ENCODE measurements around the gene REPS2.

The REPS2 gene

GRCh38 chrX:17005712-17006368 is 59.4 kb downstream of the REPS2 start:
- no peak for DNase-seq (ENCODE audit: low spot score)

- DNase-seq (ENCODE audit: low spot score) = peak; percentile 41
These were observed 60.8 kb downstream of the REPS2 start for GRCh38 chrX:17007134-17007768.

- peak; percentile 71 for DNase-seq (ENCODE audit: low spot score)
These were observed 63.6 kb downstream of the REPS2 start for GRCh38 chrX:17009856-17010625.

GRCh38 chrX:17012465-17012864 is 66.0 kb downstream of the REPS2 start:
- no peak for DNase-seq (ENCODE audit: low spot score)

GRCh38 chrX:17014216-17014615 is 67.8 kb downstream of the REPS2 start:
- DNase-seq (ENCODE audit: low spot score) = no peak

GRCh38 chrX:17017134-17017533 is 70.7 kb downstream of the REPS2 start:
- DNase-seq (ENCODE audit: low spot score) = no peak

GRCh38 chrX:17020356-17020755 is 73.9 kb downstream of the REPS2 start:
- DNase-seq (ENCODE audit: low spot score) = no peak

DNA sequence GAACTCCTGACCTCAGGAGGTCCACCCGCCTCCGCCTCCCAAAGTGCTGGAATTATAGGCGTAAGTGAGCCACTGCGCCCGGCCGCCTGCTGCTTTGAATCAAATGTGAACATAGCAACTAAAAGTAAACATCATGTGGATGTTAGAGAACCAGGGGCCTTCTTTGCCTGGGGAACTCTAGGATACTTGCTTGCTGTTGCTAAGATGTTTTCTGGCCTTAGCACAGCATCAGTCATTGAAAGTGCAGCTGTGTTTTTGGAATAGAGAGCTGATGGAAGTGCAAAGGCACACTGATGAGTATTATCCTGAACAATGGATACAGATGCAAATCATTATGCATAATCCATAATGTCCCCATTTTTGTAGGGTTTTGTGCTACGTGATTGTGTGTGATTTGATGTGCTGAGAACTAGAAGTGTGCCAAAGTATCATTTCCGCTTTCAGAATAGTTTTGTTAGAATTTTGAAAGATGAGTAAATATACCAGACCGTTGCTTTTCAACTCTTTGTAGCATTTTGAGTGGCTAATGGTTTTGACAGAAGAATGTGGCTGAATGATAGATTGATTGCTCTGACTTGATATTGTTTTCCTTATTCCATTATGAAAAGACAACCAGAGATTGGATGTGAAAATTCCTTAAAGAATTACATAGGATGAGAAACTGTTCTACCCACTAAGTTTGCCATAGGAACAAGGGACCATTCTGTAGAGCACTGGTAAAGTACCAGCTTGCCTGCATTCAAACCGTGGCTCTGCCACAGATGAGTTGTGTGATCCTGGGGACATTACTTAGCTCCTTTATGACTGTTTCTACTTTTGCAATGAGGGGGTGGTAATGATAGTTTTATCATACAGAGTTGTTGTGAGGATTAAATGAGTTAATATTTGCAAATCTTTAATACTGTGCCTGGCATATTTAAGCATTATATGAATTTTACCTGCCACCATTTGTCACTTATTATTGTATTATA is 74.7 kb downstream of the REPS2 start:
- DNase-seq (ENCODE audit: low spot score) = no peak

- peak; percentile 27 for DNase-seq (ENCODE audit: low spot score)
These were observed 75.6 kb downstream of the REPS2 start for GRCh38 chrX:17021851-17022604.

GRCh38 chrX:17023661-17024060 is 77.2 kb downstream of the REPS2 start:
- no peak for DNase-seq (ENCODE audit: low spot score)

GRCh38 chrX:17024886-17025285 is 78.4 kb downstream of the REPS2 start:
- peak; percentile 51 for DNase-seq (ENCODE audit: low spot score)

DNA sequence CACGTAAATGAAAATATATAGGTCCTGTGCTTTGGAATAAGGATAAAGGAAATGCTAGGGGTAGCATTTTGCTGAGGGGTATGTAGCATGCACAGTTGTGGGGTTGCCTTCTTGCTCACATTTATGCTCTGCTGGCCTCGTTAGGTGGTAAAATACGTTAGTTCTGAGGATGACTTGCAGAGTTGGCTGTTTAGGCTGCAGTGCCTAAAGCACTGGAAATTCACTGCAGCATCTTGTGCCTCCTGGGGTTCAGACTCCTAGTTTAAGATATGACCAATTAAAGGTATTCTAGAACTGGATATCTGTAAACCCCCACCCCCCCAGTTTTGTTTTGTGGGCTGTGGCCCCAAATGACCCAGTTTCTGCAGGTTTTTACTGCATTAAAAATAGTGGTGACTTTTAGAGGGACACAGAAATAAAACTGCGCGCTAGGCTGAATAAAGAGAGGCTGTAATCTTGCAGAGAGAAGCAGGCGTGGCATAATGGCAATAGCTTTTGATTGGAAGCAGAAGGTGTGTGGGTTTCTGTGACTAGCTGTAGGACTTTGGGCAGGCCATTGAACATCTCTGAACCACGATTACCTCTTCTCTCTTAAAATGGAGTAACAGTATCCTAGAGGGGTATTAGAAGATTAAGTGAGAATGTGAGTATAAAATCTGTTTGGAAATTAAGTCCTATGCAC is 79.3 kb downstream of the REPS2 start:
- DNase-seq (ENCODE audit: low spot score) = peak; percentile 62

DNA sequence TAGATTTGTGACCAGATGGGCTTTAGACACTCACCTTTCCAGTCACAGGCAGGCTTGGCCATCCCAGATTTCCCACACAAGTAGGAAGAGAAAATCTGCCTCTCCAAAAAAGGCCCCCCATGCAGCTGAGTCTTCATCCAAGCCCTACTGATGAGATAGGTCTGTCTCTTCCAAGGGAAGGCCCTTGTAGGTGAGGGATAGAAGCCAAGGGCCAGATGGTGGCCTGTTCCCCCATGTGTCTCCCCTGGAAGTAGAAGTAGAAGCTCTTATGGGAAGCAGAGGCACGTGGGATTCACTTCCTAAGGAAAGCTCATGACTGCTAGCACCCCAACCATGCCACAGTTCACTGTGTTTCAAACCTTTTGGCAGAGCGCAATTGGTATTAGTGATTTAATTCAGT is 81.5 kb downstream of the REPS2 start:
- peak; percentile 88 for DNase-seq (ENCODE audit: low spot score)

- no peak for DNase-seq (ENCODE audit: low spot score)
These were observed 81.9 kb downstream of the REPS2 start for GRCh38 chrX:17028356-17028755.

- no peak for DNase-seq (ENCODE audit: low spot score)
These were observed 83.6 kb downstream of the REPS2 start for GRCh38 chrX:17030092-17030491.

DNA sequence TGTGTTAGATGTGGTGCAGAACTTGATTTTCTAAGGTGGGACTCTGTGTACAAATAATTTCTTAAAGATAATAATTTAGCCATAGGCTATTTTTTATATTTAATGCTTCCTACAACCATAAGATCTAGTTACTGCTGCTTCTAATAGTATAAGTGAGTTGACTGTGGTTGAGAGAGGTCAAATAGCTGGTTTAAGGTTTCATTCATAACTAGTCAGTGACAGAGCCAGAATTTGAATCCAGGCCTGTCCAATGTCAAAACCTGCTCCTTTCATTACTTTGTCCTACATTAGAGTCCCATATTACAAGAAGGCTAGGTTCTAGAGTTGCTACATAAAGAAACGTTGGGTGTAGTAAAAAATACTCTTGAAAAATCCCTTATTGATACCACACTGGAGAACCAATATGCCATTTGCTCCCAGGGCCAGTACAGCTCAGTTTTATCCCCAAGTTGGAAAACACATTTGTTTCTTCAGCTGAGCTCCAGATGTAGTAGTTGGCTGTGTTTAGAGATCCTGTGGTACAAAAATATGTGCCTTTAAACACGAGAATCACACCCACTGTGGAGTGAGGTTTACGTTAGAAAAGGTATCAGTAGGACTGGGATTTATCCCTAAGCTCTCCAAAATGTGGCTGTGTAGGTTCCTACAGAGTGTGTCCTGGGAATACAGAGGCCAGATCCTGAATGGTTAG is 84.3 kb downstream of the REPS2 start:
- no peak for DNase-seq (ENCODE audit: low spot score)

DNA sequence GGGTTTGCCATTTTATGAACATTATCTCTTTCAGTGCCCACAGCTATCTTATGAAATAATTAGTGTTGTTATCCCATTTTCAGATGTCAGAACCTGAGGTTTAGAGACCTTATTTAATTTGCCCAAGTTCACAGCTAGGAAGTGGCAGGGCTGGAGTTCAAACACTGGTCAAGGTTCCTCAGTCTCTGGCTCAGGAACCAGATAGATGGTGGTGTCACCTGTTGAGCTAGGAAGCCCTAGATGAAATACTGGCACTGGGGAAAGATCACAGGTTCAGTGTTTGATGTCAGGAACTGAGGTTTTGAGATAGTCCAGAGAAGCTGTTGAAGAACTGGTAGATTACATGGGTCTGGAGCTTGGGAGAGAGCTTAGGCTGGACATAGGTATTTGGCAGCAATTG is 85.4 kb downstream of the REPS2 start:
- DNase-seq (ENCODE audit: low spot score) = no peak

DNA sequence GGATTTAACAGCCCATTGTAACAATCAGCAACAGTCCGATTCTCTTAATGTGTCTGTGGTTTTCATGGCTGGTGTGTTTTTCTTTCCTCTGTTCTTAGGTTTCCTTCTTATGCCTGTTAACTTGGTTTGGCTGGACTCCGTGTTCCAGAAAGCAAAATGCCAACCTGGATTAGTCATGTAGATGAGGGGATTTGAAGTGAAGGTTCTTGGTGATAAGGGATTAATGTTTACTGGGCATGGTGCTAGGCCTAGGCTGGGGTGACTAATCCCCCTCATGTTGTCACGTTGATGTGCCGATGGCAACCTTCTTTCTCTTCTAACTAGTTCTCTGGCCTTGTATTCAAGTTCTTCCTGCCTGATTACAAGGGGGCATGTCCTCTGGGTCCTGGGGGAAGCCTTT is 85.9 kb downstream of the REPS2 start:
- DNase-seq (ENCODE audit: low spot score) = no peak

- DNase-seq (ENCODE audit: low spot score) = no peak
These were observed 86.8 kb downstream of the REPS2 start for GRCh38 chrX:17033225-17033624.

DNA sequence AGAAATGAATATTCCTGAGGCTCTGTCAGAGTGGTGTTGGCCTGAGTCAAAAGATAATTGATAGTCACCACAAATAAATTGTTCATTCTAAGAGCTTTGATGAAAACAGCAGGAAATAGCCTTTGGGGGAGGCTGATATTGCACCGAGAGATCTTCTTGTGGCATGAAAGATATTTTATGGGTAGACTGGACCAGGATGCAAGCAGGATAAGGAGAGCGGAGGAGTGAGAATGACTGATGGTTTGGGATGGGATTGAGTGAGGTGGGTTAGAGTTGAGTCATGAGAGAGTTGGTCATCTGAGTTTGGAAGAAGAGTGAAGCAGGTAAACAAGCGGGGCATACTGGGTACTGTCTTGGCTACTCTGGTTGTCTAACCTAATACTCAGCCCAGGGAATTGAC is 88.7 kb downstream of the REPS2 start:
- DNase-seq (ENCODE audit: low spot score) = no peak
